ENCODE measurements around the gene LPCAT2.

Gene LPCAT2

DNA sequence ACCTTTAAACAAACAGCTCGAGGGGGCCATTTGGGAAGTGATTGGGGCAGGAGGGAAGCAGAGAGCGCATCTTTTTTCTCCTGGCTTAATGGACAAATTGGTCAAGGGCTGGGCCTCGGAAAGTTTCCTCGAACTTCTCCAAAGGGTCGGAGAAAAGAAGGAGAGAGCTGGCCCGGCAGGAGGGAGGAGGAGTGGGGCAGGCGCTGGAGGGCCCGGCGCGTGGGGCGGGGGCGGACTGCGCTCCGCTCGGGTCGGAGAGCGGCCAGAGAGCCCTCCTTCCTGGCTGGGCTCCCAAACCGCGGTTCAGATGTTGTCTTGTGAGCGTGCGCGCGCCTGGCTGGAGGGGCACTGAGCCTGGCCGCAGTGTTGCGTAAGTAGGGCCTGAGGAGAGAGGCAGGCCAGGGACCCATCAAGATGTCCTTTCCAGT lies 28.6 kb upstream of the LPCAT2 start:
- no peak for DNase-seq

DNA sequence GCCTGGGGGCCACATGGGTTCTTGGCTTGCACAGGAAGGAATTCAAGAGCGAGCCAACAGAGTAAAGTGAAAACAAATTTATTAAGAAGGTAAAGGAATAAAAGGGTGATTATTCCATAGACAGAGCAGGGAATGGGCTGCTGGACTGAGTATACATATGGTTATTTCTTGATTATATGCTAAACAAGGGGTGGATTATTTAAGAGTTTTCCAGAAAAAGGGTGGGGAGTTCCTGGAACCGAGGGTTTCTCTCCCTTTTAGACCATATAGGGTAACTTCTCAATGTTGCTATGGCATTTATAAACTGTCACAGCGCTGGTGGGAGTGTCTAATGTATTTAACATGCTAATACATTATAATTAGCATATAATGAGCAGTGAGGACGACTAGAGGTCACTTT lies 27.8 kb upstream of the LPCAT2 start:
- DNase-seq: no peak

GRCh38 chr16:55482056-55482455 lies 26.8 kb upstream of the LPCAT2 start:
- DNase-seq: no peak

DNA sequence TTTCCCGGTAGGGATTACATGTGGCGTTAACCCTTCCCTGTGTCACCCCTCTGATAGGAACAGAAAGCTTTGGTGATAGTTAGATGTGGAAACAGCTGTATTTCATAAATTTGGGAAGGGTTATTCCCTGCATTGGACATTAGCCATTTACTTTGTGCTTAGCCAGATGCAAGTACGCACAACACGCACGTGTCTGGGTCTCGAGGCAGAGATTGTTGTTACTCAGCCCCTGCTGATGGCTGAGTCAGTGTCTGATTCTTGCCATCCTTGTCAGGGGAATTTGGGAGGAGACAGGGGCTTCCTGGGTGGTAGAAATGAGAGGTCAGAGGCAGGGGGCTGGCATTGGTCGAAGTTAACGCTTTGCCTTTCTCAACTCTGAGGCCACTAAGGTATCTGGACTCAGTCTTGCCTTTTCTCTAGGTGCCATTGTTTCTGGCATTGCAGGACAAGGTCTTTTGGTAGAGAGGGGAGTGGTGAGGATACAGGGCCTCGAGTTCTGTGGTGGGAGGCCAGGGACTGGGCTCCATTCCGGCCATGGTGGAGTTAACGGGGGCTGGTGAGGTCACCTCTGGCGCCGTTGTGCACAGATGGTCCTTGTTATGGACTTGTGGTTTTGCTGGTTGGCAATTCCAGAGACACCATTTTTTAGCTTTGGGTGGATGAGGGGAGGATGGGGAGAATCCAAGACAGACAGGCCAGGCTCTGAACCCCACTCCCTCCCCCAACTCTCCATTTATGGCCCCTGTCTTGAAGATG lies 21.6 kb upstream of the LPCAT2 start:
- no peak for DNase-seq

- DNase-seq: no peak
Observed at GRCh38 chr16:55488306-55488705, 20.6 kb upstream of the LPCAT2 start.

DNA sequence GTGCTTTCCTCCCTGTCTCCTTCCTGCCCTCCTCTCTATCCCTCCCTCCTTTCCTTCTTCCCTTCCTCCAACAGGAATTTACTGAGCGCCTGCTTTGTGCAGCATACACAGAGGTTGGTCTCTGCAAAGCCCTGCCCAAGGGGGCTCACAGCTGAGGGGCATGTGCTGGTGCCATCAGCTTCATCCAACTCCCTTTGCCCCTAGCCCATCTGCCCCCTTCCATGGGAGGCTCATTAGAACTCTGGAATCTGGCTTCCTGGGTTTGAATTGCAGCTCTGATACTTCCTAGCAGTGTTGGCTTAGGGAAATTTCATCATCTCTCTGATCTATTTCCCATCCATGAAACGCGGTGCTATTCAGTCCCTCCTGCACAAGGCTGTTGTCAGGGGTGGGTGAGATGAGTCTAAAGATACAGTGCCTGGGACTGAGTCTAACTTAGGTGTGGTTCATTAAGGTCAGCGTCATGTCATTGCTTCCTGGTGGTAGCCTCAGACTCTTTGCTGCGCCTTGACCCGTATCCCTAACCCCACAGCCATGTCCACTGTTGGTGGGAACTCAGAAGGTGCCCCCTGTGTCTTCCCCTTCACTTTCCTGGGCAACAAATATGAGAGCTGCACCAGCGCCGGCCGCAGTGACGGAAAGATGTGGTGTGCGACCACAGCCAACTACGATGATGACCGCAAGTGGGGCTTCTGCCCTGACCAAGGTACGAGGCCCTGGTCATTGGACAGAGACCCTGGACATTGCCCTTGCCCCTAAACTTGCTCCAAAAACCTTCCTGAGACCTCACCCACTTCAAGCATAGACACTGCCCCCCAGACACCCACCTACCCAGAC lies 19.5 kb upstream of the LPCAT2 start:
- DNase-seq: no peak

- no peak for DNase-seq
Observed at GRCh38 chr16:55489956-55490265, 19.0 kb upstream of the LPCAT2 start.

DNA sequence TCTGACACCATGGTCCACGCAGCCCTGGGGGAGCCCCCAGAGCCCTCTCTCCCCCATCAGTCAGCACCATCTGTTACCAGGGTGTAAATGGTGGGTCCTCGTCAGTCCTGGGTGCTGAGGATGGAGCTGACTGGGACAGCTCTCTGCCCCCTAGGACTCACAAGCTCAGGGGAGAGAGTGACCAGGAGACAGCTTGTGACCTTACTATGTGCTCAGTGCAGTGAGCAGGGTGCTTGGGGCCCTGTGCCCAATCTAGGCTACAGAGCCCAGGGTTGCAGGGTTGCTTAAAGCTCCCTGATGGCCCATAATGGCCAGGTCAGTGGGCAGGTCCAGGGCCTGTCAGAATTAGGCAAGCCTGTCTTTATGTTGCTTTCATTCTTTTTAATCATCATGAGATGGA lies 18.6 kb upstream of the LPCAT2 start:
- DNase-seq: no peak

GRCh38 chr16:55491691-55492090 lies 17.2 kb upstream of the LPCAT2 start:
- DNase-seq: no peak

DNA sequence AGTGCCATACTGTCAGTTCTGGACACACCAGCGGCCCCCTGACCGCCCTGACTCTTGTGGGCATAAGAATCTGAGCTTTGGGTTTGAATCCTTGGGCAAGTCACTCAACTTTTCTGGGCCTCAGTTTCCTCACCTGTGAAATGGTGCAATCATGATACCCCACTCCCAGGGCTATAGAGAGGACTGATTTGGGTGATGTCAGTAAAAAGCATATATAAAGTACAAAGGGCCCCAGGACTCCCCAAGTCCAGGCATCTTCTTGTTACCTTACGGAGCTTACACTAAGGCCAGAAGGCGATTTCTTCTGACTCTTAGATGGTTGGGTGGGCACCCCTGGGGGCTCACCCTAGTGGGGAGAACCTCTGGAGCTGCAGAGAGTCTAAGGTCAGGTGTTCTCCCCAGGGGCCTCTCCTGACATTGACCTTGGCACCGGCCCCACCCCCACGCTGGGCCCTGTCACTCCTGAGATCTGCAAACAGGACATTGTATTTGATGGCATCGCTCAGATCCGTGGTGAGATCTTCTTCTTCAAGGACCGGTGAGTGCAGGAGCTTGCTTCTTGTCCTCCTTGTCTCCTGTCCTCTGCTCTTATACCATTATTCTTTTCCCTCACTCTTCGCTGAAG lies 16.0 kb upstream of the LPCAT2 start:
- no peak for DNase-seq

GRCh38 chr16:55494994-55495421 lies 13.9 kb upstream of the LPCAT2 start:
- no peak for DNase-seq

- no peak for DNase-seq
Observed at GRCh38 chr16:55495616-55496289, 13.1 kb upstream of the LPCAT2 start.

GRCh38 chr16:55496509-55497145 lies 12.2 kb upstream of the LPCAT2 start:
- no peak for DNase-seq

DNA sequence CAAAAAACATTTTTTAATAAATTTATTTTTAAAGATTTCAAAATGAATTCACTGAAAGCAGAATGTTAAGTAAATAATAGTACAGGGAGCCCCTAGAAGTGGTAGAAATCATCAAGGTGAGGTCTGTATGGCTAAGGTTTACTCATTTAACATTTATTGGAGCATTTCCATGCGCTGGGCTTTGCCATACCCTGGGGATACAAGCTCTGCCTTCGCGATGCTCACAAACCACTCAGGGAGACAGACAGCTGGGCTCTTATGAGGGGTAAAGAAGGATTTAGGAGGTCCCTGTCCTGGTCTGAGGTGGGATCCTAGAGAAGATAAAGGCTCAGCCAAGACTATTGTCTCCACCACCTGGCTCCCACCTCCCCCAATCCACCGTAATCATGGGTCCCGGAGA lies 11.3 kb upstream of the LPCAT2 start:
- DNase-seq: no peak

DNA sequence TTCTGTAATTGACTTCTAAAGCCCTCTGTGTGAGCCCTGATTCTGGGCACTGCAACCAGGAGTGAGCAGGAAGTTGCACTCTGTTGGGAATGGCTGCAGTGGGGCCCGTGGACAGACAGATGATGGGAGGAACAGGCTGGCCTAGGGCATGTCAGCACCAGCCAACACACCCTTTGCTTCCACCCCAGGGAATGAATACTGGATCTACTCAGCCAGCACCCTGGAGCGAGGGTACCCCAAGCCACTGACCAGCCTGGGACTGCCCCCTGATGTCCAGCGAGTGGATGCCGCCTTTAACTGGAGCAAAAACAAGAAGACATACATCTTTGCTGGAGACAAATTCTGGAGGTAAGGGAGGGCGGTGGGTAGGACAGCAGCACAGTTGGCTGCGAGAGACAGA lies 10.8 kb upstream of the LPCAT2 start:
- DNase-seq: no peak

DNA sequence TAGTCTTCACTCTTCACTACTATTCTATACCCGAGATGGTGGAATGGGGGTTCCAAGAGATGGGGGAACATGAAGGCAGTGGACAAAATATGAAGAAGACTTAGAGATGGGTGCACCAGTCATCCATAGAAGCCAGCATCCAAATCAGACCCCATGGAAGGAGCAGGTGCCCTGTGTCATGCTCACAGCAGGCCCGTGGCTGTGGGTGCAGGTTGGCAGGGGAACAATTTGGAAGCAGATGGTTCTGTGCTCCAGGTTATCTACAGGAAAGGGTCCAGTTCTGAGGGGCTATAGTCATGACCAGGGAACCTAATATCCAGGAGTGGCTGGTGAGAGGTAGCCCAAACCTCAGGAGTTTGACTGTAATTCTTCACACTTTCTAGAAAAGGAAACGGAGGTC lies 9.6 kb upstream of the LPCAT2 start:
- DNase-seq: no peak

- no peak for DNase-seq
Observed at GRCh38 chr16:55499951-55500529, 8.8 kb upstream of the LPCAT2 start.

DNA sequence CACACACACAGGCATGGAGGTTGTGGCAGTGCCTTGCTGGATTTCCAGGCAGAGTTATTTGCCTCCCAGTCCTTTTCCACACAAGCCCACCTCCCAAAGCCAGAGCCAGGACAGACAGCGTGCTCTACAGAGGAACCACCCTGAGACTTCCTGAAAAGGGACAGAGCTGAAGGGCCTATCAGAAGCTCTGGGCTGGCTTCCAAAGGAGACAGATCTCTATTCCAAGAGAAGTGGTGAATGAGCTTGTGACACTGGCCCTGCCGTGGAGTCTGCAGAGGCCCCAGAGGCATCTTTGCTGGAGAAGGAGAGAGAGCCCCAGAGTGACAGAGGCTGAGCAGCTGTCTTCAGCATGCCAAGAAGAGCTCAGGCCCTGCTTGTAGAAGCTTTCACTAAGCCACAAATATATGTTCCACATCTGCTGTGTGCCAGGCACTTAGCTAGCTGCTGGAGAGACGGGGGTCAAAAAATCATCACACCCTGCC lies 8.3 kb upstream of the LPCAT2 start:
- DNase-seq: no peak

DNA sequence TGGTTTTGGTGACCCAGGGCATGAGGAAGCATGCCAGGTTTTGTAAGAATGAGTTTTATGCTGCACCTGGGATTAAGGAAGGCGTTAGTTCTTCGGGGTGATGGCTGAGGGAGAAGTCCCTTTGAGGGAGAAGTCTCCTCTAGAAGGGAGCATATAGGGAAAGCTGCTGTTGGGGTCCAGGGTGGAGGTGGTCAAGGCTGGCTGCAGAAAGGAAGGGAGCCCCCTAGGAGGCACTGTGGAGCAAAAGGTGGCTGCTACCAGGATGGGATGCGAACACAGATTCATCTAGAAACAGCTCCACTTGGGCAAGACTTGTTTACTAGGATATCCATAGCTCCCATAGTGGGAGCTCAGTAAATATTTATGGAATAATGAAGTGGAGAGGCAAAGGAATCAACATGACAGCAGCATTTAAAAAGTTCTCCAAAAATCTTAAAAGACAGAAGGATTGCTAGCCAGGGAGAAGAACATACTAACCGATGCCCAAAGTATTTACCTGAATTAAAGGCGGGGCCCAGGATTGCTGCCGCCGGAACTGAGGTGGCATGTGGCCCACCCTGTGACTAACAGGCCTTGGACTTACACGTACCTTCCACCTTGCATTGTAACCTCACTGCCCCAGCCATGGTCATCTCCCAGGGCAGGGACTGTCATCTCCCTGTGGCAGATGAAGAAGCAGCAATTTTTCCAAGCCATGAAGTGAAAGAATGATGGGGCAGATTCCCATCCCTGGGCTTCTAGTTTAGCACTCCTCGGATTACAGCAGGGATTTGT lies 7.1 kb upstream of the LPCAT2 start:
- DNase-seq: no peak

- DNase-seq: no peak
Observed at GRCh38 chr16:55502801-55503366, 6.0 kb upstream of the LPCAT2 start.
